ENCODE results near the gene NDUFAF5.

Gene NDUFAF5

GRCh38 chr20:13777171-13777601 lies 7.6 kb upstream of the NDUFAF5 start:
- ATAC-seq (peak; percentile 55), DNase-seq (no peak)

- ATAC-seq (no peak), DNase-seq (no peak)
These were observed 6.0 kb upstream of the NDUFAF5 start for GRCh38 chr20:13778827-13779226.

DNA sequence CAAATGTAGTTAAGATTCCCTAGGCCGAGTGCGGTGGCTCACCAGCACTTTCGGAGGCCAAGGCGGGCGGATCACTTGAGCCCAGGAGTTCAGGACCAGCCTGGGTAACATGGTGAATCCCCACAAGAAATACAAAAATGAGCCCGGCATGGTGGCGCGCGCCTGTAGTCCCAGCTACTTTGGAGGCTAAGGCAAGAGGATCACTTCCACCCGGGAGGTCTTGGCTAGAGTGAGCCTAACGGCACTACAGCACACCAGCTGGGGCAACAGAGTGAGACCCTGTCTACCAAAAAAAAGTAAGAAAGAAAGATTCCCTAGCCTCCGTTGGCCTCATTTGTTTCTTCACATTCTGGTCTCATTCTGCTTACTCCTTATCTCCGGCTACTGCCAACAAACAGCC lies 1.3 kb upstream of the NDUFAF5 start:
- ATAC-seq (no peak), DNase-seq (no peak)

- no peak for DNase-seq
- ATAC-seq, result no peak
These were observed 446 bp upstream of the NDUFAF5 start for GRCh38 chr20:13784271-13784892.

DNA sequence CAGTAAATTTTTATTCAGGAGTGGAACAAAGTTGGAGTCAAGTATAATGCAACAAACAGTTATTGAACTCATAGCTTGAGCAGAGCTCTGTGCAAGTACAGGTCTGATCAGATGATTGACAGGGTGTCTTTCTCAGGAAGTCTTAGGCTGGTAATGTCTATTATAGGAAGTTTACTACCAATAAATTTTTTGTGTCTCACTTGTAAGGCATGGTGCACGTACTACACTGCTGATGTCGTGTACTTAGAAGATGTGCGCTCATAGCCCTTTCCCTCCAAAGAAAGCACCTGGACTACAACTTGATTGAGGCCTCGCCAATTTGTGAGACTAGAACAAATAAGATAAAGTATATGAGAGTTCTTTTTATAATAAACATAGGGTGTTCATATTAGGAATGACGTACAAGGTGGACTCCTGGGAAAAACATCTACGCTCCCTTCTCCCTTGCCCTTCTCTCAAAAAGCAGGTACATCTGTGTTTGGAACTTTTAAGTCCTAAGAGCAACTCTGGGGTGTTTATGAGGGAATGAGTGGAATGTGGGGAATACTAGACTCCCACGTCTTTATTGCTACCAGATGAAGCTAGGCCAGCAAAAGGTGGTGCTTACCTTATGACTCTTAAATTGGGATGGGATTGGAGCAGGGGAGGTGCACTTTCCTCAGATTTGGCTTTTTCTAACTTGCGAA lies 1.5 kb downstream of the NDUFAF5 start:
- no peak for ATAC-seq
- DNase-seq, result no peak

DNA sequence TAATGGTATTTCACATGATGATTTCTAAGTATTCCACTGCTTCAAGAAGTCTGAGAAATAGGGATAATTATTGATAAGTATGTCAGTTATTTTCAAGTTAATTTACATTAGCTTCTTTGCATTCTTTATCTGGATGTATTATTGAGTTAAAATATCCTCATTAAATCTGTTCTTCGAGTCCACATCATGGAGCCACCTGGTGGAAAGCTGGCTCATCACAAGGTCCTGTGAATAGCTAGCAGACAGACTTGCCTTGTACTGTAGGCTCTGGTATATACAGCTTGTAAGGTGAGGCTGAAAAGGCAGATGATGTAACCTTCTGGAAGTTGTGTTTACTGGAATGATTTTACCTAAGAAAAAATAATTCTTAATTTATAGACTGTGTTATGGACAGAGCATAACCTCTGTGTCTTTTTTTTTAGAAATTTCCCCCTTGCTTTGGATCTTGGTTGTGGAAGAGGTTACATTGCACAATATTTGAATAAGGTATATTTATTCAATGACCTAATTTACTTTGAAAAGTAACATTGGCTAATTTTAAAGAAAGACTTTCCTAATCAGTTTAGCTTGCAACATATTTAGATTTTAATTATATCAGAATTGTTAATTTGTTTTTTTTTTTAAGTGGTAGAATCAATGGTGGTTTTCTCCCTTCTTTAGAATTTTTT lies 3.5 kb downstream of the NDUFAF5 start:
- no peak for ATAC-seq

GRCh38 chr20:13790708-13791107 lies 5.9 kb downstream of the NDUFAF5 start:
- DNase-seq (no peak), ATAC-seq (no peak)

More for the DNA sequence above, 3.5 kb downstream of the NDUFAF5 start:
- peak; percentile 28 for DNase-seq

- ATAC-seq (no peak), DNase-seq (no peak)
These were observed 7.0 kb downstream of the NDUFAF5 start for GRCh38 chr20:13791540-13792459.

GRCh38 chr20:13793001-13793400 lies 8.2 kb downstream of the NDUFAF5 start:
- no peak for ATAC-seq
- DNase-seq, result no peak

- ATAC-seq (no peak), DNase-seq (no peak)
These were observed 9.8 kb downstream of the NDUFAF5 start for GRCh38 chr20:13794667-13795066.

GRCh38 chr20:13799040-13799439 lies 14.2 kb downstream of the NDUFAF5 start:
- no peak for ATAC-seq
- DNase-seq, result no peak

GRCh38 chr20:13799974-13800373 lies 15.1 kb downstream of the NDUFAF5 start:
- ATAC-seq (no peak), DNase-seq (no peak)

- ATAC-seq (no peak), DNase-seq (no peak)
These were observed 15.9 kb downstream of the NDUFAF5 start for GRCh38 chr20:13800728-13801134.

DNA sequence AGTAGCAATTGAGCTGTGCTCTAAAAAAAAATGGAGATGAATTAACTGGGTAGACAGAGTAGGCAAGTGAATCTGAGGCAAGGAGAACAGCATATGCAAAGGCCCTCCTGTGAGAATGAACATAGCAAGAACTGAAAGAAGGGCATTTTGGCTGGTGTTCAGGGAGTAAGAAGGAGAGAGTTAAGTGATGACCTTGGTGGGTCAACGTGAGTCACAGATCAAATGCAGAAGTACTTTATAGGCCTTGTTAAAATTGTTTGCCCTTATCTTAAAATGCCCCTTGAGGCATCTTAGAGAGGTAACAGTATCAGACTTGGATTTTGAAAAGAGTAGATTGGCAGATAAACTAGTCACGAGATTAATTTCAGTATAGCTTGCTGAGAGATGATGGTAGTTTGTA lies 24.5 kb downstream of the NDUFAF5 start:
- ATAC-seq (no peak), DNase-seq (no peak)

DNA sequence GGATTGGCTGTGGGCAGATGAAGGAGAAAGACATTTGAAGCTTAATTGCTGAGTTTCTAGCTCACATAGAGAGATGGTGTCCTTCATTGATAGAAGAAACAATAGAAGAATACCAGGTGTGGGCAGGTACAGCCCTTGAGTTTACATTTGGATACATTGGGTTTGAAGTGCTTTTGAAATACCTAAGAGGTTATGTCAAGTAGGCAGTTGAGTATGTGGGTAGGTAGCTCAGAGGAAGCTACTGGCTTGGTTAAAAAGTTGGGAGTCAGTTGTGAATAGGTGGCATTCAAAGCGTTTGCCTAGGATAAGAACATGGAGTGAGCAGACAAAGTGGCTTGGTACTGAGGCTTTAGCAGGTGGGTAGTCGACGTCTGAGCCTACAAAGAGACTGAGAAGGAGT lies 25.0 kb downstream of the NDUFAF5 start:
- DNase-seq, result no peak
- no peak for ATAC-seq

GRCh38 chr20:13810446-13810845 lies 25.6 kb downstream of the NDUFAF5 start:
- no peak for ATAC-seq
- DNase-seq, result no peak

GRCh38 chr20:13813910-13814309 lies 29.1 kb downstream of the NDUFAF5 start:
- ATAC-seq, result no peak
- DNase-seq, result no peak

GRCh38 chr20:13814672-13815071 lies 29.8 kb downstream of the NDUFAF5 start:
- DNase-seq, result no peak
- ATAC-seq, result no peak

- ATAC-seq, result peak; percentile 65
- no peak for DNase-seq
These were observed 31.9 kb downstream of the NDUFAF5 start for GRCh38 chr20:13816757-13817156.

GRCh38 chr20:13817342-13817741 lies 32.5 kb downstream of the NDUFAF5 start:
- ATAC-seq (peak; percentile 57), DNase-seq (no peak)

DNA sequence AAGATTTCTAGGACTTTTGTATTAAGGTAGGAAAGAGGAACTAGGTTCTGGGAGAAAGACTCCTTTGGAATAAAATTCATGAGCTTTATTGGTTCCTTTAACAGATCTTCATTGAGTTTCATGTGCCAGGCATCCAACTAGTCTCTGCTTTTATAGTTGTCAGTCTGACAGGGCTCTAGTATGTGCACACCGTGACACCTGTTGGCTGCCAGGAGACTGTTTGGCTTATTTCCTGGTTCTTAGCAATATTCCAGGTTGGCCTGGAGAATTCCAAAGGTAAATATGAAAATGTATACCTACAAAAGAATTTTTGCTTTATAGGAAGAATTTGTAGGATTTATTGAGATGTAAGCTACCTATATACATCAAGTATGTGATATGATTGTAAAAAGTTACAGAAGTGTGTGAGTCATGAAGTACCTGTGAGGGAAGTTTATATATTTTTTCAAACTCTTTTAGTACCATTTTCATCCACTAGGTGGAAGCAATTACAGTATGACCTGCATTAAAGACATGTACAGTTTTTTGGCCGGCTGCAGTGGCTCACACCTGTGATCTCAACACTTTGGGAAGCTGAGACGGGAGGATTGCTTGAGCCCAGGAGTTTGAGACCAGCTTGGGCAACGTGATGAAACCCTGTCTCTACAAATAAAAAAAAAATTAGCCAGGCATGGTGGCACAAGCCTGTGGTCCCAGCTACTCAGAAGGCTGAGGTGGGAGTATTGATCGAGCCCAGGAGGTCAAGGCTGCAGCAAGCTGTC lies 35.2 kb downstream of the NDUFAF5 start:
- no peak for DNase-seq

GRCh38 chr20:13821876-13822275 lies 37.0 kb downstream of the NDUFAF5 start:
- DNase-seq (no peak), ATAC-seq (no peak)

More for the DNA sequence above, 35.2 kb downstream of the NDUFAF5 start:
- ATAC-seq, result peak; percentile 45

All from stimulated activated naive CD8-positive, alpha-beta T cell treated with anti-CD3 and anti-CD28 coated beads, Interleukin-15, Interleukin-2, amounts not matched to agents 100 U/mL and 50 U/mL, for 24 hours (primary cell).